ENCODE measurements around the gene BCAP31. TPM values are rescaled to one million over a fixed set of nuclear protein-coding genes. Genes with fewer than 3 reads are reported as not detected.
"Not testable (repeated sequence)": the region's sequence is repeated elsewhere in the genome, so short reads cannot be mapped to it uniquely, and the experiment has no call there.

The BCAP31 gene
- polyA plus RNA-seq, 1 experiment: 222 TPM

- DNase-seq (ENCODE audit: low read depth): peak; percentile 39
- CTCF ChIA-PET: interaction anchor here (0.6 to 2.5 kb wide), 6 partner anchors 21 to 169 kb away, joined by 3 to 8 read pairs (median 3); partner anchors contain the start of gene SLC6A8
- POLR2A ChIA-PET: no interaction called here
- H3K36me3 ChIP-seq (ENCODE audit: control insufficient read depth, insufficient read depth, low read length): peaks cover 7% of the 10 kb centered on the region
- no peak overlapping the region for H3K4me3 ChIP-seq (ENCODE audit: low read depth, low read length)
- H3K27me3 ChIP-seq (ENCODE audit: control insufficient read depth, insufficient read depth, low read length): no peaks in the 10 kb centered on the region
- peak; percentile 73 for TF ChIP-seq CTCF (IDR thresholded peaks at IDR 0.05; ENCODE audit: insufficient read depth, low read depth, low read length)
Observed at GRCh38 chrX:153708415-153708814, 15.8 kb downstream of the BCAP31 start.

DNA sequence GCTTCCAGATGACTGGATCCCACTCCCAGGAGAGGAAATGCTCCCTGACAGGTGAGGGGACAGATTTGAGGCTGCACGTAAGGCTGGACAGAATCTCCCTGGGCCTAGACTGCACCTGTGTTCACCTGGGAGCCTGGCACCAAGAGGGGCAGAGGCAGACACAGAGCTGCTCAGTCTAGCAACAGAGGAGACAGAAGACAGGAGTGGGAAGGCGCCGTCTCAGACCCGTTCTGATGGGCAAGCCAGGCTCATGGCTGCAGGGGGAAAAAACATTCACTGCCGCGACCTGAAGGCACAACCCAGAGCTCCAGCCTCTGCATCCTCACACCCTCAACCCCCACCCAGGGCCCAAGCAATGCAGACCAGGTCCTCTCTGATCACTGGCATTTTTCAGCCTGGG is 16.8 kb downstream of the BCAP31 start:
- no peak for TF ChIP-seq CTCF (IDR thresholded peaks at IDR 0.05; ENCODE audit: insufficient read depth, low read depth, low read length)
- Histone ChIP-seq H3K4me3 (ENCODE audit: low read depth, low read length) (no peak overlapping the region), H3K27me3 (ENCODE audit: control insufficient read depth, insufficient read depth, low read length) (no peaks in the 10 kb centered on the region), H3K36me3 (ENCODE audit: control insufficient read depth, insufficient read depth, low read length) (peaks cover 5% of the 10 kb centered on the region)
- POLR2A ChIA-PET: no interaction called here
- DNase-seq (ENCODE audit: low read depth): no peak
- CTCF ChIA-PET: no interaction called here

- no peak overlapping the region for H3K4me3 ChIP-seq (ENCODE audit: low read depth, low read length)
- peaks cover 5% of the 10 kb centered on the region for H3K36me3 ChIP-seq (ENCODE audit: control insufficient read depth, insufficient read depth, low read length)
- ChIA-PET POLR2A (no interaction called here), CTCF (no interaction called here)
- DNase-seq (ENCODE audit: low read depth): no peak
- no peak for TF ChIP-seq CTCF (IDR thresholded peaks at IDR 0.05; ENCODE audit: insufficient read depth, low read depth, low read length)
- no peaks in the 10 kb centered on the region for H3K27me3 ChIP-seq (ENCODE audit: control insufficient read depth, insufficient read depth, low read length)
Observed at GRCh38 chrX:153706799-153707198, 17.4 kb downstream of the BCAP31 start.

DNA sequence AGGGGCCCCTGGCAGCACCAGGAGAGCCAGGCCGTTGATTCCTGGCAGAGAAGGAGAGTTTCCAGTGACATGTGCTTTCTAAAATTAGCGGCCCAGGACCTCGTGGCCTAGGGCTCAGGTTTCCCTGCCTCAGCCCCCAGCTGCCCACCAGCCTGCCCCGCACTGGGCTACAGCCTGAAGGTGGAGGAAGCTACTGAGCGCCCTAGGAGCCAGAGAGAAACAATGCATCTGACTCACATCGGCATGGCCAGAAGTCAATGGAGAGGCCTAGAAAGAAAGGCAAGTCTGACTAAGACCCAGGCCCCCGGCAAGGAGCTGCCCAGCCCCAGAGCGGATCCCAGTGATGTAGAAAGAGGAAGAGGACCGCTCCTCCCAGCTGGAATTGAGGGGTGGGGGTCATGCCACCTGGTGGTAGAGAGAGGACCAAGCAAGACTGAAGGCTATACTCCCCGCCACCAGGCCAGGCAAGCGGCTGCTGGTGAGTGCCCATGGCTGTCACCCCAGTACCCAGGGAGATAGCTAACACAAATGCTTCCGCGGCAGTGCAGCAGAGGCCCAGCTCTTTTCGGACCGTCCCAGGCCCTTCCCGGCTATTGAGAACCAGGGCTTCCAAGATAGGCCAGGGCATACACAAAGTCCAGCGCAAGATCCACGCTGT is 18.7 kb downstream of the BCAP31 start:
- POLR2A ChIA-PET; H3K27me3 ChIP-seq (ENCODE audit: control insufficient read depth, insufficient read depth, low read length); DNase-seq (ENCODE audit: low read depth); H3K36me3 ChIP-seq (ENCODE audit: control insufficient read depth, insufficient read depth, low read length); H3K4me3 ChIP-seq (ENCODE audit: low read depth, low read length): not testable (repeated sequence)
- CTCF ChIA-PET: interaction anchor here (1.1 kb wide), 1 partner anchor 20 kb away, joined by 3 read pairs; no protein-coding TSS in a partner anchor

- H3K27me3 ChIP-seq (ENCODE audit: control insufficient read depth, insufficient read depth, low read length); DNase-seq (ENCODE audit: low read depth); H3K4me3 ChIP-seq (ENCODE audit: low read depth, low read length); POLR2A ChIA-PET; H3K36me3 ChIP-seq (ENCODE audit: control insufficient read depth, insufficient read depth, low read length): not testable (repeated sequence)
- CTCF ChIA-PET: interaction anchor here (1.1 kb wide), 1 partner anchor 21 kb away, joined by 3 read pairs; no protein-coding TSS in a partner anchor
Observed at GRCh38 chrX:153704631-153705402, 19.4 kb downstream of the BCAP31 start.

- Histone ChIP-seq H3K27me3 (ENCODE audit: control insufficient read depth, insufficient read depth, low read length) (no peaks in the 10 kb centered on the region), H3K36me3 (ENCODE audit: control insufficient read depth, insufficient read depth, low read length) (peaks cover 5% of the 10 kb centered on the region), H3K4me3 (ENCODE audit: low read depth, low read length) (no peak overlapping the region)
- DNase-seq (ENCODE audit: low read depth): no peak
- ChIA-PET CTCF (interaction anchor here (1.1 kb wide), 1 partner anchor 22 kb away, joined by 3 read pairs; no protein-coding TSS in a partner anchor), POLR2A (no interaction called here)
- TF ChIP-seq CTCF (IDR thresholded peaks at IDR 0.05; ENCODE audit: insufficient read depth, low read depth, low read length): no peak
Observed at GRCh38 chrX:153704021-153704526, 20.1 kb downstream of the BCAP31 start.
